Measurements from ENCODE around the gene ZNHIT3. TPM values are rescaled to one million over a fixed set of nuclear protein-coding genes. Genes with fewer than 3 reads are reported as not detected.

Gene ZNHIT3
- total and polyA plus RNA-seq, 10 of the 15 experiments (the other 5 are each of a cell fraction or from before 2014, with no cell fraction given), result 34.1 to 128 (median 55.6) TPM

DNA sequence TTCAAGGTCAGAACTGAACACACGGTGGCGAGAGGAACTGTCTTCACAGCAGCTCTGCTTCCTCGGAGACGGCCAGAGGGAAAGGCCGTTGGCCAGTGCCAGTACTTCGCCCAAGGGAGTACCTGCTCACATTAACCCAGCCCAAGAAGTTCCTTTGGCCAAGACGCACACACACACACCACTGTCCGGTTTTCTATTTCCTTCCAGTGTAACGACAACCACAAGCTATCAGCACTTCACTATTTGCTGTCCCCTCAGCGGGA, 57.5 kb downstream of the ZNHIT3 start (continued):
- TF ChIP-seq REST (IDR thresholded peaks at IDR 0.05; ENCODE audit: low read depth, low read length), result no peak
- TF ChIP-seq POLR2A (IDR thresholded peaks at IDR 0.05; ENCODE audit: low read depth, low read length), result no peak
- TF ChIP-seq NRF1 (conservative IDR thresholded peaks at IDR 0.05; ENCODE audit: low read depth, low read length), result no peak
- TF ChIP-seq PBX3 (IDR thresholded peaks at IDR 0.05; ENCODE audit: insufficient replicate concordance, low read depth, low read length), result no peak
- TF ChIP-seq NFIC (IDR thresholded peaks at IDR 0.05; ENCODE audit: low read depth, low read length), result no peak
- TF ChIP-seq, protein P1, sequence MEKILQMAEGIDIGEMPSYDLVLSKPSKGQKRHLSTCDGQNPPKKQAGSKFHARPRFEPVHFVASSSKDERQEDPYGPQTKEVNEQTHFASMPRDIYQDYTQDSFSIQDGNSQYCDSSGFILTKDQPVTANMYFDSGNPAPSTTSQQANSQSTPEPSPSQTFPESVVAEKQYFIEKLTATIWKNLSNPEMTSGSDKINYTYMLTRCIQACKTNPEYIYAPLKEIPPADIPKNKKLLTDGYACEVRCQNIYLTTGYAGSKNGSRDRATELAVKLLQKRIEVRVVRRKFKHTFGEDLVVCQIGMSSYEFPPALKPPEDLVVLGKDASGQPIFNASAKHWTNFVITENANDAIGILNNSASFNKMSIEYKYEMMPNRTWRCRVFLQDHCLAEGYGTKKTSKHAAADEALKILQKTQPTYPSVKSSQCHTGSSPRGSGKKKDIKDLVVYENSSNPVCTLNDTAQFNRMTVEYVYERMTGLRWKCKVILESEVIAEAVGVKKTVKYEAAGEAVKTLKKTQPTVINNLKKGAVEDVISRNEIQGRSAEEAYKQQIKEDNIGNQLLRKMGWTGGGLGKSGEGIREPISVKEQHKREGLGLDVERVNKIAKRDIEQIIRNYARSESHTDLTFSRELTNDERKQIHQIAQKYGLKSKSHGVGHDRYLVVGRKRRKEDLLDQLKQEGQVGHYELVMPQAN (conservative IDR thresholded peaks at IDR 0.05), result no peak
- no peak for TF ChIP-seq NFYA (IDR thresholded peaks at IDR 0.05; ENCODE audit: borderline replicate concordance, low read depth, low read length)
- TF ChIP-seq, protein P2, sequence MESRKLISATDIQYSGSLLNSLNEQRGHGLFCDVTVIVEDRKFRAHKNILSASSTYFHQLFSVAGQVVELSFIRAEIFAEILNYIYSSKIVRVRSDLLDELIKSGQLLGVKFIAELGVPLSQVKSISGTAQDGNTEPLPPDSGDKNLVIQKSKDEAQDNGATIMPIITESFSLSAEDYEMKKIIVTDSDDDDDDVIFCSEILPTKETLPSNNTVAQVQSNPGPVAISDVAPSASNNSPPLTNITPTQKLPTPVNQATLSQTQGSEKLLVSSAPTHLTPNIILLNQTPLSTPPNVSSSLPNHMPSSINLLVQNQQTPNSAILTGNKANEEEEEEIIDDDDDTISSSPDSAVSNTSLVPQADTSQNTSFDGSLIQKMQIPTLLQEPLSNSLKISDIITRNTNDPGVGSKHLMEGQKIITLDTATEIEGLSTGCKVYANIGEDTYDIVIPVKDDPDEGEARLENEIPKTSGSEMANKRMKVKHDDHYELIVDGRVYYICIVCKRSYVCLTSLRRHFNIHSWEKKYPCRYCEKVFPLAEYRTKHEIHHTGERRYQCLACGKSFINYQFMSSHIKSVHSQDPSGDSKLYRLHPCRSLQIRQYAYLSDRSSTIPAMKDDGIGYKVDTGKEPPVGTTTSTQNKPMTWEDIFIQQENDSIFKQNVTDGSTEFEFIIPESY (IDR thresholded peaks at IDR 0.05), result no peak
- no peak for TF ChIP-seq KDM1A (IDR thresholded peaks at IDR 0.05; ENCODE audit: borderline replicate concordance)
- TF ChIP-seq CHD2 (IDR thresholded peaks at IDR 0.05; ENCODE audit: borderline replicate concordance, low read depth, low read length), result no peak
- TF ChIP-seq ZNF274 (IDR thresholded peaks at IDR 0.05; ENCODE audit: insufficient read depth, insufficient read length), result no peak
- TF ChIP-seq, protein P3, sequence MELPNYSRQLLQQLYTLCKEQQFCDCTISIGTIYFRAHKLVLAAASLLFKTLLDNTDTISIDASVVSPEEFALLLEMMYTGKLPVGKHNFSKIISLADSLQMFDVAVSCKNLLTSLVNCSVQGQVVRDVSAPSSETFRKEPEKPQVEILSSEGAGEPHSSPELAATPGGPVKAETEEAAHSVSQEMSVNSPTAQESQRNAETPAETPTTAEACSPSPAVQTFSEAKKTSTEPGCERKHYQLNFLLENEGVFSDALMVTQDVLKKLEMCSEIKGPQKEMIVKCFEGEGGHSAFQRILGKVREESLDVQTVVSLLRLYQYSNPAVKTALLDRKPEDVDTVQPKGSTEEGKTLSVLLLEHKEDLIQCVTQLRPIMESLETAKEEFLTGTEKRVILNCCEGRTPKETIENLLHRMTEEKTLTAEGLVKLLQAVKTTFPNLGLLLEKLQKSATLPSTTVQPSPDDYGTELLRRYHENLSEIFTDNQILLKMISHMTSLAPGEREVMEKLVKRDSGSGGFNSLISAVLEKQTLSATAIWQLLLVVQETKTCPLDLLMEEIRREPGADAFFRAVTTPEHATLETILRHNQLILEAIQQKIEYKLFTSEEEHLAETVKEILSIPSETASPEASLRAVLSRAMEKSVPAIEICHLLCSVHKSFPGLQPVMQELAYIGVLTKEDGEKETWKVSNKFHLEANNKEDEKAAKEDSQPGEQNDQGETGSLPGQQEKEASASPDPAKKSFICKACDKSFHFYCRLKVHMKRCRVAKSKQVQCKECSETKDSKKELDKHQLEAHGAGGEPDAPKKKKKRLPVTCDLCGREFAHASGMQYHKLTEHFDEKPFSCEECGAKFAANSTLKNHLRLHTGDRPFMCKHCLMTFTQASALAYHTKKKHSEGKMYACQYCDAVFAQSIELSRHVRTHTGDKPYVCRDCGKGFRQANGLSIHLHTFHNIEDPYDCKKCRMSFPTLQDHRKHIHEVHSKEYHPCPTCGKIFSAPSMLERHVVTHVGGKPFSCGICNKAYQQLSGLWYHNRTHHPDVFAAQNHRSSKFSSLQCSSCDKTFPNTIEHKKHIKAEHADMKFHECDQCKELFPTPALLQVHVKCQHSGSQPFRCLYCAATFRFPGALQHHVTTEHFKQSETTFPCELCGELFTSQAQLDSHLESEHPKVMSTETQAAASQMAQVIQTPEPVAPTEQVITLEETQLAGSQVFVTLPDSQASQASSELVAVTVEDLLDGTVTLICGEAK (IDR thresholded peaks at IDR 0.05; ENCODE audit: borderline replicate concordance), result no peak
- no peak for TF ChIP-seq KAT2A (conservative IDR thresholded peaks at IDR 0.05; ENCODE audit: control insufficient read depth, low read depth, low read length)
- TF ChIP-seq SIN3A (IDR thresholded peaks at IDR 0.05; ENCODE audit: low read depth, low read length), result no peak
- TF ChIP-seq MLLT1 (IDR thresholded peaks at IDR 0.05), result no peak
- peak; percentile 22; the same call in 1 of the 2 replicates for TF ChIP-seq RAD21 (IDR thresholded peaks at IDR 0.05; ENCODE audit: insufficient read depth, low read depth, low read length)
- TF ChIP-seq CREM (IDR thresholded peaks at IDR 0.05; ENCODE audit: low read depth), result no peak
